Measurements from ENCODE around the gene USP33.
"Not testable (repeated sequence)": the region's sequence is repeated elsewhere in the genome, so short reads cannot be mapped to it uniquely, and the experiment has no call there.

USP33 gene

DNA sequence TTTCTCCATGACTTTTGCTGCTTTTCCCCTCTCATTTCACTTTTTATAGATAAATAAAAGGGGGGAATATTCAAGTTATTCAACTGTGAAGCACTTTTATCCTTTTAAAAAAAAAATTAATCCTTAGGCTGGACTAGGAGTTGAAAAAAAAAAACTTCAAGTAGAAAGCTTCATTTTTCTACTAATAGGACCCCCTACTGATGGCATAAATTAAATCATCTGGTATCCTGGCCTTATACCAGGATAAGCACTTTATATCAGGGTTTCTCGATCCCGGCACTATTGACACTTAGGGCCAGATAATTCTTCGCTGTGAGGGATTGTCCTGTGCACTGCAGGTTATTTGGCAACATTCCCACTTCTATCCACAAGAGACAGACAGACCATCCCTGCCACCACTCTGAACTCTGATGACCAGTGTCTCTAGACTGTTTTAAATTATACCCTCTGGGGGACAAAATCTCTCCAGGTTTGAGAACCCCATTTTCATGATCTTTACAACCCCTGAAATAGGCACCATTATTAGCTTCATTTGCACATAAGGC is 17.6 kb downstream of the USP33 start:
- H3K4me1 ChIP-seq (ENCODE audit: control insufficient read depth in 1 of 2, insufficient read depth in 2 of 2, low read length in 2 of 2) = no peaks in the 10 kb centered on the region
- H3K9me3 ChIP-seq (ENCODE audit: control insufficient read depth in 1 of 2, low read length in 2 of 2) = no peaks in the 10 kb centered on the region
- H3K4me3 ChIP-seq (ENCODE audit: low read depth in 1 of 2, low read length in 2 of 2) = no peak overlapping the region
- no peaks in the 10 kb centered on the region for H3K27me3 ChIP-seq (ENCODE audit: control insufficient read depth in 1 of 2, insufficient read depth in 2 of 2, low read length in 2 of 2)
- H3K9ac ChIP-seq (ENCODE audit: low read depth in 1 of 2, low read length in 2 of 2) = no peak overlapping the region
- no peak overlapping the region for H3K27ac ChIP-seq (ENCODE audit: low read depth, low read length)
- peaks cover 9 to 21% of the 10 kb centered on the region in 2 donors for H3K36me3 ChIP-seq (ENCODE audit: control insufficient read depth in 1 of 2, insufficient read depth in 2 of 2, low read length in 2 of 2)

- Histone ChIP-seq H3K36me3 (ENCODE audit: control insufficient read depth in 1 of 2, insufficient read depth in 2 of 2, low read length in 2 of 2) (peaks cover 9 to 21% of the 10 kb centered on the region in 2 donors), H3K4me3 (ENCODE audit: low read depth in 1 of 2, low read length in 2 of 2) (no peak overlapping the region), H3K27ac (ENCODE audit: low read depth, low read length) (no peak overlapping the region), H3K27me3 (ENCODE audit: control insufficient read depth in 1 of 2, insufficient read depth in 2 of 2, low read length in 2 of 2) (no peaks in the 10 kb centered on the region), H3K4me1 (ENCODE audit: control insufficient read depth in 1 of 2, insufficient read depth in 2 of 2, low read length in 2 of 2) (no peaks in the 10 kb centered on the region), H3K9me3 (ENCODE audit: control insufficient read depth in 1 of 2, low read length in 2 of 2) (no peaks in the 10 kb centered on the region), H3K9ac (ENCODE audit: low read depth in 1 of 2, low read length in 2 of 2) (no peak overlapping the region)
These were observed 18.3 kb downstream of the USP33 start for GRCh38 chr1:77741316-77741715.

DNA sequence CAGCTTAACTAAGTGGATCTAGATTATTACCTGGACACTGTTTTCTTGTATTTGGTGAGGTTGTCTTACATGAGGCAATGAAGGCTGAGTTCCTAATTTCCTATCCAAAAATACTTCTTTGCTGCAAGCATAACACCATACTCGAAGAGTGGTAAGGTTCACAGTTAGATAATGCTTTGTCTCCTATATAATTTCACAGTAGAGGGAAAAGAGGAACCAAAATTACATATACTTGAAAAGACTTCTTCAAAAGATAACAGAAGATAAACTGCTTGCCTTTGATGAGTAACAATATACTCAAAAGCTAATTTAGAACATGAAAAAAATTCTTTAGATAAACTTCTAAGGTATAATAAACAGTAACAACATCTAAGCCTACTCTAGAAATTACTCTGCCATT is 20.4 kb downstream of the USP33 start:
- no peaks in the 10 kb centered on the region for H3K27me3 ChIP-seq (ENCODE audit: control insufficient read depth in 1 of 2, insufficient read depth in 2 of 2, low read length in 2 of 2)
- H3K36me3 ChIP-seq (ENCODE audit: control insufficient read depth in 1 of 2, insufficient read depth in 2 of 2, low read length in 2 of 2) = peaks cover 9 to 31% of the 10 kb centered on the region in 2 donors
- no peaks in the 10 kb centered on the region for H3K4me1 ChIP-seq (ENCODE audit: control insufficient read depth in 1 of 2, insufficient read depth in 2 of 2, low read length in 2 of 2)
- H3K4me3 ChIP-seq (ENCODE audit: low read depth in 1 of 2, low read length in 2 of 2) = no peak overlapping the region
- H3K9ac ChIP-seq (ENCODE audit: low read depth in 1 of 2, low read length in 2 of 2) = no peak overlapping the region
- H3K27ac ChIP-seq (ENCODE audit: low read depth, low read length) = no peak overlapping the region
- no peaks in the 10 kb centered on the region for H3K9me3 ChIP-seq (ENCODE audit: control insufficient read depth in 1 of 2, low read length in 2 of 2)

GRCh38 chr1:77732090-77732489 is 27.6 kb downstream of the USP33 start:
- Histone ChIP-seq H3K9me3 (ENCODE audit: control insufficient read depth in 1 of 2, low read length in 2 of 2) (no peaks in the 10 kb centered on the region), H3K4me3 (ENCODE audit: low read depth in 1 of 2, low read length in 2 of 2) (no peak overlapping the region), H3K27ac (ENCODE audit: low read depth, low read length) (no peak overlapping the region), H3K36me3 (ENCODE audit: control insufficient read depth in 1 of 2, insufficient read depth in 2 of 2, low read length in 2 of 2) (peaks cover 10 to 39% of the 10 kb centered on the region in 2 donors), H3K4me1 (ENCODE audit: control insufficient read depth in 1 of 2, insufficient read depth in 2 of 2, low read length in 2 of 2) (no peaks in the 10 kb centered on the region), H3K27me3 (ENCODE audit: control insufficient read depth in 1 of 2, insufficient read depth in 2 of 2, low read length in 2 of 2) (no peaks in the 10 kb centered on the region), H3K9ac (ENCODE audit: low read depth in 1 of 2, low read length in 2 of 2) (no peak overlapping the region)

DNA sequence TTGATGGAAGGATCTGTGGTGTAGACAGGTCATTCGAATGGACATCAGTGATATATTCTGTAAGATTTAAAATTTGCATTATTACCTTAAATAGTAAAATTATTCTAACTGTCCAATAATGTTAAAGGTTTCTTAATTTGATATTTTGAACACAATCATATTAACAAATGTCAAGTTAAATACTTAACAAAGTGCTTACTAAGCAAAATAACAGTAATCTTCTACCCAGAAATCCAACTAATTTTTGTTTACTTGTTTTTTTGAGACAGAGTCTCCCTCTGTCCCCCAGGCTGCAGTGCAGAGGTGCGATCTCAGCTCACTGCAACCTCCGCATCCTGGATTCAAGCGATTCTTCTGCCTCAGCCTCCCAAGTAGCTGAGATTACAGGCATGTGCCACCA is 33.9 kb downstream of the USP33 start:
- Histone ChIP-seq H3K9ac (ENCODE audit: low read depth in 1 of 2, low read length in 2 of 2) (no peak overlapping the region), H3K36me3 (ENCODE audit: control insufficient read depth in 1 of 2, insufficient read depth in 2 of 2, low read length in 2 of 2) (peaks cover 26 to 67% of the 10 kb centered on the region in 2 donors), H3K27ac (ENCODE audit: low read depth, low read length) (no peak overlapping the region), H3K9me3 (ENCODE audit: control insufficient read depth in 1 of 2, low read length in 2 of 2) (no peaks in the 10 kb centered on the region), H3K27me3 (ENCODE audit: control insufficient read depth in 1 of 2, insufficient read depth in 2 of 2, low read length in 2 of 2) (no peaks in the 10 kb centered on the region), H3K4me1 (ENCODE audit: control insufficient read depth in 1 of 2, insufficient read depth in 2 of 2, low read length in 2 of 2) (no peaks in the 10 kb centered on the region), H3K4me3 (ENCODE audit: low read depth in 1 of 2, low read length in 2 of 2) (no peak overlapping the region)

GRCh38 chr1:77718181-77718580 is 41.5 kb downstream of the USP33 start:
- Histone ChIP-seq H3K4me1 (ENCODE audit: control insufficient read depth in 1 of 2, insufficient read depth in 2 of 2, low read length in 2 of 2) (no peaks in the 10 kb centered on the region), H3K9ac (ENCODE audit: low read depth in 1 of 2, low read length in 2 of 2) (no peak overlapping the region), H3K9me3 (ENCODE audit: control insufficient read depth in 1 of 2, low read length in 2 of 2) (no peaks in the 10 kb centered on the region), H3K27ac (ENCODE audit: low read depth, low read length) (no peak overlapping the region), H3K4me3 (ENCODE audit: low read depth in 1 of 2, low read length in 2 of 2) (no peak overlapping the region), H3K36me3 (ENCODE audit: control insufficient read depth in 1 of 2, insufficient read depth in 2 of 2, low read length in 2 of 2) (peaks cover 25 to 64% of the 10 kb centered on the region in 2 donors), H3K27me3 (ENCODE audit: control insufficient read depth in 1 of 2, insufficient read depth in 2 of 2, low read length in 2 of 2) (no peaks in the 10 kb centered on the region)

DNA sequence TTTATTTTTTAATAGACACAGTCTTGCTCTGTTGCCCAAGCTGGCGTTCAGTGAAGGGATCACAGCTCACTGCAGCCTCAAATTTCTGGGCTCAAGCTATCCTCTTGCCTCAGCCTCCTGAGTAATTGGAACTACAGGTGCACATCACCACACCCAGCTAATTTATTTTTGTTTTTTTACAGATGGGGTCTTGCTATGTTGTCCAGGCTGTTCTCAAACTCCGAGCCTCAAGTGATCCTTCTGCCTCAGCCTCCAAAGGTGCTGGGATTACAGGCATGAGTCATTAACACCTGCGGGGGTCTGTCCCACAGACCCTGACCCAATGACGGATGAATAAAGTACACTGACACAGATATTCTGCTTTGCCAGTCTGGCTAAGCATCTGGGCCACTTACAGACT is 43.6 kb downstream of the USP33 start:
- Histone ChIP-seq H3K36me3 (ENCODE audit: control insufficient read depth in 1 of 2, insufficient read depth in 2 of 2, low read length in 2 of 2) (peaks cover 15 to 59% of the 10 kb centered on the region in 2 donors), H3K27me3 (ENCODE audit: control insufficient read depth in 1 of 2, insufficient read depth in 2 of 2, low read length in 2 of 2) (no peaks in the 10 kb centered on the region), H3K9me3 (ENCODE audit: control insufficient read depth in 1 of 2, low read length in 2 of 2) (no peaks in the 10 kb centered on the region), H3K4me1 (ENCODE audit: control insufficient read depth in 1 of 2, insufficient read depth in 2 of 2, low read length in 2 of 2) (no peaks in the 10 kb centered on the region), H3K9ac (ENCODE audit: low read depth in 1 of 2, low read length in 2 of 2) (no peak overlapping the region), H3K27ac (ENCODE audit: low read depth, low read length) (no peak overlapping the region), H3K4me3 (ENCODE audit: low read depth in 1 of 2, low read length in 2 of 2) (no peak overlapping the region)

- Histone ChIP-seq H3K9ac (ENCODE audit: low read depth in 1 of 2, low read length in 2 of 2) (no peak overlapping the region), H3K36me3 (ENCODE audit: control insufficient read depth in 1 of 2, insufficient read depth in 2 of 2, low read length in 2 of 2) (peaks cover 48 to 74% of the 10 kb centered on the region in 2 donors), H3K9me3 (ENCODE audit: control insufficient read depth in 1 of 2, low read length in 2 of 2) (no peaks in the 10 kb centered on the region), H3K27ac (ENCODE audit: low read depth, low read length) (no peak overlapping the region), H3K27me3 (ENCODE audit: control insufficient read depth in 1 of 2, insufficient read depth in 2 of 2, low read length in 2 of 2) (no peaks in the 10 kb centered on the region), H3K4me3 (ENCODE audit: low read depth in 1 of 2, low read length in 2 of 2) (no peak overlapping the region), H3K4me1 (ENCODE audit: control insufficient read depth in 1 of 2, insufficient read depth in 2 of 2, low read length in 2 of 2) (no peaks in the 10 kb centered on the region)
These were observed 49.9 kb downstream of the USP33 start for GRCh38 chr1:77709727-77710126.

DNA sequence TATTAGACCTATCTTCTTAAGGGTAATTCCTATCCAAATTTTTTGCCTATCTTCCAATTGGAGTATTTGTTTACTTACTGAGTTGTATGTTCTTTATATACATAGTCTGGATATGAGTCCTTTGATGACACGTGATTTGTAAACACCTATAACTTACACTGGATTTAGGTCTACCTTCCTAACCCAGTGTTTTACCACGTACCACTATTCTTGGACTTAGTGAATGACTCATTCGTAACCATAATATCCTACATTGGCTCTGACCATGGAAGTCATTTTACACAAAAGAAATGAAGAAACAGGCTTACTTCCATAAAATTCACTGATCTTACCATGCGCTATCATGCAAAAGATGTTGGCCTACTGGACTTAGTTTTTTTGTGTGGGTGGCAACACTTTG is 53.3 kb downstream of the USP33 start:
- no peak overlapping the region for H3K4me3 ChIP-seq (ENCODE audit: low read depth in 1 of 2, low read length in 2 of 2)
- no peaks in the 10 kb centered on the region for H3K9me3 ChIP-seq (ENCODE audit: control insufficient read depth in 1 of 2, low read length in 2 of 2)
- H3K27ac ChIP-seq (ENCODE audit: low read depth, low read length) = no peak overlapping the region
- peaks cover 42 to 45% of the 10 kb centered on the region in 2 donors for H3K36me3 ChIP-seq (ENCODE audit: control insufficient read depth in 1 of 2, insufficient read depth in 2 of 2, low read length in 2 of 2)
- no peaks in the 10 kb centered on the region for H3K4me1 ChIP-seq (ENCODE audit: control insufficient read depth in 1 of 2, insufficient read depth in 2 of 2, low read length in 2 of 2)
- no peak overlapping the region for H3K9ac ChIP-seq (ENCODE audit: low read depth in 1 of 2, low read length in 2 of 2)
- H3K27me3 ChIP-seq (ENCODE audit: control insufficient read depth in 1 of 2, insufficient read depth in 2 of 2, low read length in 2 of 2) = no peaks in the 10 kb centered on the region

DNA sequence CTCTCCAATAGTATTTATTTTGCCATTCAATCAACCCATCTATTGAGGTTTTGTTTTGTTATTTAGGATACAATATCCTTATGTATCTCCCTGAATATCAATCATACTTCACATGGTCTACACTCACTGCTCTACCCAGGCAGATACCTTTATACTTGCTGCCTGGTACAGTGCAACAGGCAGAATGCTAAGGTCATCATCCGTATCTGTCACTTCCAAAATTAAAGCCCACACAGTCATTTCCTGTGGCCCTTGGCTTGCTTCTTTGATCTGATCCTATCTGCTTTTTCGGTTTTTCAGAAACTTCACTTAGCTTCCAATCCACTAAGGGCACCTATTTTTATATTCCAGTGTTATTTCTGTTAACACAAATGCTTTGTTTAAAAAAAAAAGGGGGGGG is 54.9 kb downstream of the USP33 start:
- peaks cover 30 to 37% of the 10 kb centered on the region in 2 donors for H3K36me3 ChIP-seq (ENCODE audit: control insufficient read depth in 1 of 2, insufficient read depth in 2 of 2, low read length in 2 of 2)

DNA sequence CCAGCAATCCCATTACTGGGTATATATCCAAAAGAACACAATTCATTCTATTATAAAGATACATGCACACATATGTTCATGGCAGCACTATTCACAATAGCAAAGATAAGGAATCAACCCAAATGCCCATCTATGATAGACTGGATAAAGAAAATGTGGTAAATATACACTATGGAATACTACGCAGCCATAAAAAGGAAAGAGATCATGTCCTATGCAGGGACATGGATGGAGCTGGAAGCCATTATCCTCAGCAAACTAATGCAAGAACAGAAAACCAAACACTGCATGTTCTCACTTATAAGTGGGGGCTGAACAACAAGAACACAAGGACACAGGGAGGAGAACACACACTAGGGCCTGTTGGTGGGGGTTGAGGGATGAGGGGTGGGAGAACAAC is 60.0 kb downstream of the USP33 start:
- H3K27ac ChIP-seq (ENCODE audit: low read depth, low read length); H3K9me3 ChIP-seq (ENCODE audit: control insufficient read depth in 1 of 2, low read length in 2 of 2); H3K4me3 ChIP-seq (ENCODE audit: low read depth in 1 of 2, low read length in 2 of 2); H3K4me1 ChIP-seq (ENCODE audit: control insufficient read depth in 1 of 2, insufficient read depth in 2 of 2, low read length in 2 of 2); H3K27me3 ChIP-seq (ENCODE audit: control insufficient read depth in 1 of 2, insufficient read depth in 2 of 2, low read length in 2 of 2); H3K9ac ChIP-seq (ENCODE audit: low read depth in 1 of 2, low read length in 2 of 2): not testable (repeated sequence)
- H3K36me3 ChIP-seq (ENCODE audit: control insufficient read depth in 1 of 2, insufficient read depth in 2 of 2, low read length in 2 of 2) = peaks cover 0 to 19% of the 10 kb centered on the region in 2 donors

More for the DNA sequence above, 54.9 kb downstream of the USP33 start:
- Histone ChIP-seq H3K9ac (ENCODE audit: low read depth in 1 of 2, low read length in 2 of 2) (no peak overlapping the region), H3K4me1 (ENCODE audit: control insufficient read depth in 1 of 2, insufficient read depth in 2 of 2, low read length in 2 of 2) (no peaks in the 10 kb centered on the region), H3K27ac (ENCODE audit: low read depth, low read length) (no peak overlapping the region), H3K27me3 (ENCODE audit: control insufficient read depth in 1 of 2, insufficient read depth in 2 of 2, low read length in 2 of 2) (no peaks in the 10 kb centered on the region), H3K4me3 (ENCODE audit: low read depth in 1 of 2, low read length in 2 of 2) (no peak overlapping the region), H3K9me3 (ENCODE audit: control insufficient read depth in 1 of 2, low read length in 2 of 2) (no peaks in the 10 kb centered on the region)

All from duodenal mucosa (tissue), 2 donors.